Measurements from ENCODE around the gene DNMT3B. TPM values are rescaled to one million over a fixed set of nuclear protein-coding genes. Genes with fewer than 3 reads are reported as not detected.
"Not testable (repeated sequence)": the region's sequence is repeated elsewhere in the genome, so short reads cannot be mapped to it uniquely, and the experiment has no call there.

Gene DNMT3B
- polyA plus RNA-seq, 2 donors: 0.46 to 0.96 TPM

- Histone ChIP-seq H3K27me3 (ENCODE audit: control insufficient read depth in 1 of 2, insufficient read depth in 2 of 2, low read length in 2 of 2) (no peaks in the 10 kb centered on the region), H3K27ac (ENCODE audit: low read depth in 2 of 2, low read length in 1 of 2) (no peak overlapping the region), H3K4me1 (ENCODE audit: control insufficient read depth in 2 of 2, insufficient read depth in 2 of 2, low read length in 1 of 2) (no peaks in the 10 kb centered on the region), H3K4me3 (ENCODE audit: low read depth in 1 of 2, low read length in 2 of 2) (no peak overlapping the region), H3K9me3 (ENCODE audit: control insufficient read depth in 2 of 2, insufficient read depth in 1 of 2, low read depth in 1 of 2, low read length in 1 of 2) (no peaks in the 10 kb centered on the region), H3K36me3 (ENCODE audit: control insufficient read depth in 2 of 2, insufficient read depth in 2 of 2, low read length in 1 of 2) (no peaks in the 10 kb centered on the region)
- WGBS, 2 donors: 69% methylated on average over 6 of the region's 6 CpGs
Measured at GRCh38 chr20:32789896-32790750, 27.9 kb downstream of the DNMT3B start.

GRCh38 chr20:32790751-32791057 lies 28.5 kb downstream of the DNMT3B start:
- H3K36me3 ChIP-seq (ENCODE audit: control insufficient read depth in 2 of 2, insufficient read depth in 2 of 2, low read length in 1 of 2): no peaks in the 10 kb centered on the region
- H3K27ac ChIP-seq (ENCODE audit: low read depth in 2 of 2, low read length in 1 of 2): no peak overlapping the region
- WGBS, 2 donors: 90 to 95% methylated on average over 3 of the region's 3 CpGs
- H3K9me3 ChIP-seq (ENCODE audit: control insufficient read depth in 2 of 2, insufficient read depth in 1 of 2, low read depth in 1 of 2, low read length in 1 of 2): no peaks in the 10 kb centered on the region
- H3K4me3 ChIP-seq (ENCODE audit: low read depth in 1 of 2, low read length in 2 of 2): no peak overlapping the region
- no peaks in the 10 kb centered on the region for H3K4me1 ChIP-seq (ENCODE audit: control insufficient read depth in 2 of 2, insufficient read depth in 2 of 2, low read length in 1 of 2)
- no peaks in the 10 kb centered on the region for H3K27me3 ChIP-seq (ENCODE audit: control insufficient read depth in 1 of 2, insufficient read depth in 2 of 2, low read length in 2 of 2)

GRCh38 chr20:32792316-32792715 lies 30.1 kb downstream of the DNMT3B start:
- no peaks in the 10 kb centered on the region for H3K36me3 ChIP-seq (ENCODE audit: control insufficient read depth in 2 of 2, insufficient read depth in 2 of 2, low read length in 1 of 2)
- no peaks in the 10 kb centered on the region for H3K9me3 ChIP-seq (ENCODE audit: control insufficient read depth in 2 of 2, insufficient read depth in 1 of 2, low read depth in 1 of 2, low read length in 1 of 2)
- peaks cover 2 to 4% of the 10 kb centered on the region in 2 donors for H3K4me1 ChIP-seq (ENCODE audit: control insufficient read depth in 2 of 2, insufficient read depth in 2 of 2, low read length in 1 of 2)
- WGBS, 2 donors: 55% methylated on average over 3 of the region's 3 CpGs
- H3K4me3 ChIP-seq (ENCODE audit: low read depth in 1 of 2, low read length in 2 of 2): no peak overlapping the region
- no peaks in the 10 kb centered on the region for H3K27me3 ChIP-seq (ENCODE audit: control insufficient read depth in 1 of 2, insufficient read depth in 2 of 2, low read length in 2 of 2)
- no peak overlapping the region for H3K27ac ChIP-seq (ENCODE audit: low read depth in 2 of 2, low read length in 1 of 2)

GRCh38 chr20:32792731-32793458 lies 30.7 kb downstream of the DNMT3B start:
- WGBS, 2 donors: 81 to 83% methylated on average over 13 of the region's 13 CpGs
- Histone ChIP-seq H3K4me3 (ENCODE audit: low read depth in 1 of 2, low read length in 2 of 2) (no peak overlapping the region), H3K4me1 (ENCODE audit: control insufficient read depth in 2 of 2, insufficient read depth in 2 of 2, low read length in 1 of 2) (peaks cover 2 to 4% of the 10 kb centered on the region in 2 donors), H3K27me3 (ENCODE audit: control insufficient read depth in 1 of 2, insufficient read depth in 2 of 2, low read length in 2 of 2) (no peaks in the 10 kb centered on the region), H3K9me3 (ENCODE audit: control insufficient read depth in 2 of 2, insufficient read depth in 1 of 2, low read depth in 1 of 2, low read length in 1 of 2) (no peaks in the 10 kb centered on the region), H3K27ac (ENCODE audit: low read depth in 2 of 2, low read length in 1 of 2) (no peak overlapping the region), H3K36me3 (ENCODE audit: control insufficient read depth in 2 of 2, insufficient read depth in 2 of 2, low read length in 1 of 2) (no peaks in the 10 kb centered on the region)

- Histone ChIP-seq H3K27ac (ENCODE audit: low read depth in 2 of 2, low read length in 1 of 2) (no peak overlapping the region), H3K36me3 (ENCODE audit: control insufficient read depth in 2 of 2, insufficient read depth in 2 of 2, low read length in 1 of 2) (no peaks in the 10 kb centered on the region), H3K4me3 (ENCODE audit: low read depth in 1 of 2, low read length in 2 of 2) (no peak overlapping the region), H3K9me3 (ENCODE audit: control insufficient read depth in 2 of 2, insufficient read depth in 1 of 2, low read depth in 1 of 2, low read length in 1 of 2) (no peaks in the 10 kb centered on the region), H3K27me3 (ENCODE audit: control insufficient read depth in 1 of 2, insufficient read depth in 2 of 2, low read length in 2 of 2) (no peaks in the 10 kb centered on the region), H3K4me1 (ENCODE audit: control insufficient read depth in 2 of 2, insufficient read depth in 2 of 2, low read length in 1 of 2) (peaks cover 2 to 4% of the 10 kb centered on the region in 2 donors)
- WGBS, 2 donors: 50 to 58% methylated on average over 3 of the region's 3 CpGs
Measured at GRCh38 chr20:32796383-32796948, 34.3 kb downstream of the DNMT3B start.

- Histone ChIP-seq H3K4me1 (ENCODE audit: control insufficient read depth in 2 of 2, insufficient read depth in 2 of 2, low read length in 1 of 2) (peaks cover 2 to 4% of the 10 kb centered on the region in 2 donors), H3K4me3 (ENCODE audit: low read depth in 1 of 2, low read length in 2 of 2) (no peak overlapping the region), H3K9me3 (ENCODE audit: control insufficient read depth in 2 of 2, insufficient read depth in 1 of 2, low read depth in 1 of 2, low read length in 1 of 2) (no peaks in the 10 kb centered on the region), H3K36me3 (ENCODE audit: control insufficient read depth in 2 of 2, insufficient read depth in 2 of 2, low read length in 1 of 2) (no peaks in the 10 kb centered on the region), H3K27me3 (ENCODE audit: control insufficient read depth in 1 of 2, insufficient read depth in 2 of 2, low read length in 2 of 2) (no peaks in the 10 kb centered on the region), H3K27ac (ENCODE audit: low read depth in 2 of 2, low read length in 1 of 2) (no peak overlapping the region)
- 84% methylated on average over 10 of the region's 10 CpGs for WGBS, 2 donors
Measured at GRCh38 chr20:32796981-32797451, 34.8 kb downstream of the DNMT3B start.

- H3K27ac ChIP-seq (ENCODE audit: low read depth in 2 of 2, low read length in 1 of 2); H3K4me1 ChIP-seq (ENCODE audit: control insufficient read depth in 2 of 2, insufficient read depth in 2 of 2, low read length in 1 of 2): not testable (repeated sequence)
- WGBS, 2 donors: 81 to 93% methylated on average over 5 of the region's 5 CpGs
Measured at GRCh38 chr20:32797571-32797970, 35.4 kb downstream of the DNMT3B start.

GRCh38 chr20:32798046-32798981 lies 36.1 kb downstream of the DNMT3B start:
- 85 to 86% methylated on average over 23 of the region's 23 CpGs for WGBS, 2 donors

More at GRCh38 chr20:32797571-32797970, 35.4 kb downstream of the DNMT3B start:
- H3K4me3 ChIP-seq (ENCODE audit: low read depth in 1 of 2, low read length in 2 of 2); H3K9me3 ChIP-seq (ENCODE audit: control insufficient read depth in 2 of 2, insufficient read depth in 1 of 2, low read depth in 1 of 2, low read length in 1 of 2); H3K36me3 ChIP-seq (ENCODE audit: control insufficient read depth in 2 of 2, insufficient read depth in 2 of 2, low read length in 1 of 2); H3K27me3 ChIP-seq (ENCODE audit: control insufficient read depth in 1 of 2, insufficient read depth in 2 of 2, low read length in 2 of 2): not testable (repeated sequence)

GRCh38 chr20:32803092-32803491 lies 40.9 kb downstream of the DNMT3B start:
- no peaks in the 10 kb centered on the region for H3K36me3 ChIP-seq (ENCODE audit: control insufficient read depth in 2 of 2, insufficient read depth in 2 of 2, low read length in 1 of 2)
- H3K27ac ChIP-seq (ENCODE audit: low read depth in 2 of 2, low read length in 1 of 2): no peak overlapping the region

More at GRCh38 chr20:32798046-32798981, 36.1 kb downstream of the DNMT3B start:
- Histone ChIP-seq H3K4me3 (ENCODE audit: low read depth in 1 of 2, low read length in 2 of 2) (no peak overlapping the region), H3K27me3 (ENCODE audit: control insufficient read depth in 1 of 2, insufficient read depth in 2 of 2, low read length in 2 of 2) (no peaks in the 10 kb centered on the region), H3K27ac (ENCODE audit: low read depth in 2 of 2, low read length in 1 of 2) (no peak overlapping the region), H3K4me1 (ENCODE audit: control insufficient read depth in 2 of 2, insufficient read depth in 2 of 2, low read length in 1 of 2) (peaks cover 2 to 4% of the 10 kb centered on the region in 2 donors), H3K36me3 (ENCODE audit: control insufficient read depth in 2 of 2, insufficient read depth in 2 of 2, low read length in 1 of 2) (no peaks in the 10 kb centered on the region), H3K9me3 (ENCODE audit: control insufficient read depth in 2 of 2, insufficient read depth in 1 of 2, low read depth in 1 of 2, low read length in 1 of 2) (no peaks in the 10 kb centered on the region)

More at GRCh38 chr20:32803092-32803491, 40.9 kb downstream of the DNMT3B start:
- H3K27me3 ChIP-seq (ENCODE audit: control insufficient read depth in 1 of 2, insufficient read depth in 2 of 2, low read length in 2 of 2): no peaks in the 10 kb centered on the region
- H3K4me1 ChIP-seq (ENCODE audit: control insufficient read depth in 2 of 2, insufficient read depth in 2 of 2, low read length in 1 of 2): peaks cover 0 to 6% of the 10 kb centered on the region in 2 donors
- H3K4me3 ChIP-seq (ENCODE audit: low read depth in 1 of 2, low read length in 2 of 2): no peak overlapping the region
- WGBS, 2 donors: 94 to 97% methylated on average over 2 of the region's 2 CpGs
- no peaks in the 10 kb centered on the region for H3K9me3 ChIP-seq (ENCODE audit: control insufficient read depth in 2 of 2, insufficient read depth in 1 of 2, low read depth in 1 of 2, low read length in 1 of 2)

Measured in esophagus (tissue), 2 donors.